OCI-LY7 (cell line): ENCODE data around the gene IQGAP2.

Experiments
- EZH2phosphoT487 ChIP-seq: fragments of 200-600 bp; sonication (generic); IDR thresholded peaks from 2 replicates; pipeline ENCODE4 v1.6.1; 2018; ENCODE audit warnings: low read depth, borderline replicate concordance, mild to moderate bottlenecking, mixed run types, antibody characterized with exemption, low read length, moderate library complexity, mixed read lengths
- TF ChIP-seq, protein P1 (sequence below): fragments of 200-600 bp; sonication (generic); conservative IDR thresholded peaks from 2 replicates; pipeline ENCODE4 v1.5.1; 2014; ENCODE audit warnings: mild to moderate bottlenecking, antibody characterized with exemption, low read length, moderate library complexity, mixed read lengths

GRCh38 chr5:76402886-76403765 lies at the start of gene IQGAP2:
- TF ChIP-seq, protein P1, sequence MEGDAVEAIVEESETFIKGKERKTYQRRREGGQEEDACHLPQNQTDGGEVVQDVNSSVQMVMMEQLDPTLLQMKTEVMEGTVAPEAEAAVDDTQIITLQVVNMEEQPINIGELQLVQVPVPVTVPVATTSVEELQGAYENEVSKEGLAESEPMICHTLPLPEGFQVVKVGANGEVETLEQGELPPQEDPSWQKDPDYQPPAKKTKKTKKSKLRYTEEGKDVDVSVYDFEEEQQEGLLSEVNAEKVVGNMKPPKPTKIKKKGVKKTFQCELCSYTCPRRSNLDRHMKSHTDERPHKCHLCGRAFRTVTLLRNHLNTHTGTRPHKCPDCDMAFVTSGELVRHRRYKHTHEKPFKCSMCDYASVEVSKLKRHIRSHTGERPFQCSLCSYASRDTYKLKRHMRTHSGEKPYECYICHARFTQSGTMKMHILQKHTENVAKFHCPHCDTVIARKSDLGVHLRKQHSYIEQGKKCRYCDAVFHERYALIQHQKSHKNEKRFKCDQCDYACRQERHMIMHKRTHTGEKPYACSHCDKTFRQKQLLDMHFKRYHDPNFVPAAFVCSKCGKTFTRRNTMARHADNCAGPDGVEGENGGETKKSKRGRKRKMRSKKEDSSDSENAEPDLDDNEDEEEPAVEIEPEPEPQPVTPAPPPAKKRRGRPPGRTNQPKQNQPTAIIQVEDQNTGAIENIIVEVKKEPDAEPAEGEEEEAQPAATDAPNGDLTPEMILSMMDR: peak; percentile 82
- no peak for TF ChIP-seq EZH2phosphoT487
